Measurements from ENCODE around the gene RPL37. TPM values are rescaled to one million over a fixed set of nuclear protein-coding genes. Genes with fewer than 3 reads are reported as not detected.
"Not testable (repeated sequence)": the region's sequence is repeated elsewhere in the genome, so short reads cannot be mapped to it uniquely, and the experiment has no call there.

The RPL37 gene
- total RNA-seq: 1,000 to 10,000 TPM; 2,148 to 2,239 TPM

DNA sequence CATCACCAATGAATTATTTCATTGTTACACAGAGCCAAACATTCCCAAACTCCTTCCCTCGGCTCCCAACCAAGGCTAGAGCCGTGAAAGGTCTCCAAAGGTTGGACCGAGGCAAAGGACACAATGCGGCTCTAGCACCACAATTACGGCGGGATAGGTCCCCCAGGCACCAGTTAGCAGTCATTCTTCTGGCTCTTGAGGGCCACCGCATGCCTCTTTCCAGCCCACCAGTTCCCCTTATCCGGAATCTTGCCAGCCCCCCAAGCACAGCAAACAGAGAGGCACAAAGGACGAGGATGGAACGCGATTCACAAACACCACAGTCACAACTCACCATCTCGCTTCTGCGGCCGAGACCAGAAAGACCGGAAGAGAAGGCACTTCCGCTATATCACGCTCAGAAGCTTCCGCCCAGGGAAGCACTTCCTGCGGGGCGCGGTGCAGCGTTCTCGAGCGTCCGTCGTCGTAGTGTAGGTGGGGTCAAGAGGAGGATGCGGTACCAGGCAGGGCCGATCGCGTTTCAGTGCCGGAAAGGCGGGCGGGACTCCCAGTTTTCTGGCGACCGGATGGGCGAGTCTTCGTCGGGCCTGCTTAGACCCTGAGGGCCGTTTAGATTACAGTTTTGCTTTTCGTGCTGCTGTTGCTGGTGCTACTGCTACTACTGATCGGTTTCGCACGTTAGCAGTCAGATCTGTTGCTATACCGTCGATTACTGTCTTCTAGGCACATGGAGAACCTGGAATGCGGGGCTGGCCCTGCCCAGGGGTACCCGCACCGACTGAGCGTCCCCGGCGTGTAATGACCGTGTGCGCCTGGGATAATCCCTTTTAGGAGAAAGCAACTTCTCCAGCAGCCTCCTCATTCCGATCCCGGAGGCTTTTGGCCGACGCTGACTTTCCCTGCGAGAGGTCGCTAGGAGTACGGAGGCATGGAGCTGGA is at the start of gene RPL37:
Gene RPL37 (minus strand): TSS at position 374 of the 939 bp plus-strand sequence. CDS start 37 bp downstream, at position 337.
- CTCF ChIA-PET: no interaction called here
- DNase-seq: peak; percentile 96
- no peaks in the 10 kb centered on the region for H3K27me3 Mint-ChIP-seq (ENCODE audit: low read depth)
- peaks cover 48% of the 10 kb centered on the region for H3K36me3 Mint-ChIP-seq (ENCODE audit: low read depth)
- H3K4me3 Mint-ChIP-seq: peak within 1 kb of the TSS; percentile 100
- H3K4me1 Mint-ChIP-seq (ENCODE audit: low read depth): peaks cover 48% of the 10 kb centered on the region
- H3K9me3 Mint-ChIP-seq: no peaks in the 10 kb centered on the region
- intact Hi-C loops (cut with micrococcal nuclease): loop anchor here (1.0 to 10.0 kb wide), 12 partner anchors 37 to 1633 kb away; partner anchors contain the start of genes OXCT1, PRKAA1, PTGER4 and RIMOC1
- peak within 1 kb of the TSS; percentile 100 for H3K27ac Mint-ChIP-seq

DNA sequence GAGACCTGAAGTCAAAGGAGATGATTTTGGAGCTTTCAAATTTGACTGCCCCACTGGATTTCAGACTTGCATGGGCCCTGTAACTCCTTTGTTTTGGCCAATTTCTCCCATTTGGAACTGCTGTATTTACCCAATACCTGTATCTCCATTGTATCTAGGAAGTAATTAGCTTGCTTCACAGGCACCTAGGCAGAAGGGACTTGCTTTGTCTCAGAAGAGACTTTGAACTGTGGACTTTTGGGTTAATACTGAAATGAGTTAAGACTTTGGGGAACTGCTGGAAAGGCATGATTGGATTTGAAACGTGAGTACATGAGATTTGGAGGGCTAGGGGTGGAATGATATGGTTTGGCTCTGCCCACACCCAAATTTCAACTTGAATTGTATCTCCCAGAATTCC is 48.0 kb upstream of the RPL37 start:
- intact Hi-C loops (cut with micrococcal nuclease); H3K27ac Mint-ChIP-seq: not testable (repeated sequence)
- CTCF ChIA-PET: interaction anchor here (1.2 kb wide), 1 partner anchor 923 kb away, joined by 3 read pairs; no protein-coding TSS in a partner anchor

DNA sequence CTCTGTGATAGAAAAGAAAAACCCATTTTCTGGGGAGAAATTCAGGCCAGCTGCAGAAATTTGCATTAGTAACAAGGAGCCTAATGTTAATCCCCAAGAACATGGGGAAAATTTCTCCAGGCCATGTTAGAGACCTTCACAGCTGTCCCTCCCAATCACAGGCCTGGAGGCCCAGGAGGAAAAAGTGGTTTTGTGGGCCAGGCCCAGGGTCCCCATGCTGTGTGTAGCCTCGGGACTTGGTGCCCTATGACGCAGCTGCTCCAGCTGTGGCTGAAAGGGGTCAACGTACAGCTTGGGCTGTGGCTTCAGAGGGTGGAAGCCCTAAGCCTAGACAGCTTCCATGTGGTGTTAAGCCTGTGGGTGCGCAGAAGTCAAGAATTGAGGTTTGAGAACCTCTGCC is 47.3 kb upstream of the RPL37 start:
- CTCF ChIA-PET: no interaction called here
- intact Hi-C loops (cut with micrococcal nuclease): no loop called here
- H3K4me3 Mint-ChIP-seq: no peak overlapping the region
- H3K9me3 Mint-ChIP-seq: peaks cover 6% of the 10 kb centered on the region
- H3K27me3 Mint-ChIP-seq (ENCODE audit: low read depth): peaks cover 2% of the 10 kb centered on the region
- no peak for DNase-seq
- no peak overlapping the region for H3K27ac Mint-ChIP-seq
- H3K4me1 Mint-ChIP-seq (ENCODE audit: low read depth): peaks cover 4% of the 10 kb centered on the region
- H3K36me3 Mint-ChIP-seq (ENCODE audit: low read depth): no peaks in the 10 kb centered on the region

More for the DNA sequence above, 48.0 kb upstream of the RPL37 start:
- H3K9me3 Mint-ChIP-seq; H3K4me1 Mint-ChIP-seq (ENCODE audit: low read depth); H3K36me3 Mint-ChIP-seq (ENCODE audit: low read depth); H3K27me3 Mint-ChIP-seq (ENCODE audit: low read depth); DNase-seq; H3K4me3 Mint-ChIP-seq: not testable (repeated sequence)

- Mint-ChIP-seq H3K9me3 (peaks cover 11% of the 10 kb centered on the region), H3K4me1 (ENCODE audit: low read depth) (peaks cover 4% of the 10 kb centered on the region), H3K27me3 (ENCODE audit: low read depth) (no peaks in the 10 kb centered on the region), H3K4me3 (no peak overlapping the region), H3K36me3 (ENCODE audit: low read depth) (no peaks in the 10 kb centered on the region), H3K27ac (no peak overlapping the region)
- intact Hi-C loops (cut with micrococcal nuclease): loop anchor here (1.0 to 10.0 kb wide), 11 partner anchors 37 to 1300 kb away; partner anchors contain the start of genes CARD6, PRKAA1 and TTC33
- CTCF ChIA-PET: interaction anchor here (0.9 to 2.0 kb wide), 4 partner anchors 37 to 1165 kb away, joined by 3 to 9 read pairs (median 3); no protein-coding TSS in a partner anchor
- DNase-seq: no peak
These were observed 44.3 kb upstream of the RPL37 start for GRCh38 chr5:40879163-40879942.

GRCh38 chr5:40877371-40877988 is 42.5 kb upstream of the RPL37 start:
- intact Hi-C loops (cut with micrococcal nuclease): loop anchor here (5.0 to 10.0 kb wide), 6 partner anchors 35 to 710 kb away; partner anchors contain the start of gene CARD6
- Mint-ChIP-seq H3K27me3 (ENCODE audit: low read depth) (no peaks in the 10 kb centered on the region), H3K27ac (no peak overlapping the region), H3K4me1 (ENCODE audit: low read depth) (peaks cover 4% of the 10 kb centered on the region), H3K4me3 (no peak overlapping the region), H3K9me3 (peaks cover 11% of the 10 kb centered on the region), H3K36me3 (ENCODE audit: low read depth) (no peaks in the 10 kb centered on the region)
- CTCF ChIA-PET: interaction anchor here (2.0 kb wide), 1 partner anchor 1163 kb away, joined by 9 read pairs; no protein-coding TSS in a partner anchor
- DNase-seq: peak; percentile 48

DNA sequence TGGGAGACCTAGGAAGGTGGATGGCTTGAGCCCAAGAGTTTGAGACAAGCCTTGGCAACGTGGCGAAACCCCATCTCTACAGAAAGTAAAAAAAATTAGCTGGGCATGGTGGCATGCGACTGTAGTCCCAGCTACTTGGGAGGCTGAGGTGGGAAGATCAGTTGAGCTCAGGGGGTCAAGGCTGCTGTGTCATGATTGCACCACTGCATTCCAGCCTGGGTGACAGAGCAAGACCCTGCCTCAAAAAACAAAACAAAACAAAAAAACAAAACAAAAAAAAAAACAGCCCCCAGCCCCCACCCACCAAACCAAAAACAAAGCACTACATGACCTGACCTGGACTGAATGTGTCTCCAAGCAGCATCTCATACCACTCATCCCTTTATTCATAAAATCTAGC is 40.9 kb upstream of the RPL37 start:
- CTCF ChIA-PET: interaction anchor here (0.7 kb wide), 1 partner anchor 990 kb away, joined by 3 read pairs; no protein-coding TSS in a partner anchor
- H3K27ac Mint-ChIP-seq: no peak overlapping the region
- peaks cover 4% of the 10 kb centered on the region for H3K4me1 Mint-ChIP-seq (ENCODE audit: low read depth)
- no peaks in the 10 kb centered on the region for H3K27me3 Mint-ChIP-seq (ENCODE audit: low read depth)
- DNase-seq: no peak
- no peak overlapping the region for H3K4me3 Mint-ChIP-seq
- H3K36me3 Mint-ChIP-seq (ENCODE audit: low read depth): no peaks in the 10 kb centered on the region
- peaks cover 9% of the 10 kb centered on the region for H3K9me3 Mint-ChIP-seq
- intact Hi-C loops (cut with micrococcal nuclease): loop anchor here (5.0 to 10.0 kb wide), 6 partner anchors 34 to 709 kb away; partner anchors contain the start of gene CARD6

DNA sequence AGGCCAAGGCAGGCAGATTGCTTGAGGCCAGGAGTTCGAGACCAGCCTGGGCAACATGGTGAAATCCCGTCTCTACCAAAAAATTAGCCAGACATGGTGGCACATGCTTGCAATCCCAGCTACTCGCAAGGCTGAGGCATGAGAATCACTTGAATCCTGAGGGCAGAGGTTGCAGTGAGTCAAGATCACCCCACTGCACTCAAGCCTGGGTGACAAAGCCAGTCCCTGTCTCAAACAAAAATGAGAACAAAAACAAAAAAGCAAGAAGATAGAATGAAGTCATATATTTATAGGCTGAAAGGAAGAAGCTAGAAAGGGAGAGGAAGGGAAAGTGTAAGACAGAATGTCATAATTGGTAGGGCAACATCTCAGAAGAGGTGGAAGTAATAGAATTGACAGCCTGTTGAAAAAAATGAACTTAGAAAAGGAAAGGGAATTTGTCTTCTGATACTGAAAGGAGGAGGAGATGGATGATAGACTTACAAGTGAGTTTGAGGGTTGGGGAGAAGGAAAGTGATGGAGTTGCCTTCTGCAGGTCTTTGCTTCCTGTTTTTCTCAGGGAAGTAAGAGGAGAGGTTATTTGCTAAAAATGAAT is 38.4 kb upstream of the RPL37 start:
- no peak for DNase-seq
- intact Hi-C loops (cut with micrococcal nuclease): loop anchor here (10.0 kb wide), 1 partner anchor 369 kb away; no protein-coding TSS in a partner anchor
- Mint-ChIP-seq H3K9me3 (peaks cover 9% of the 10 kb centered on the region), H3K36me3 (ENCODE audit: low read depth) (no peaks in the 10 kb centered on the region), H3K27me3 (ENCODE audit: low read depth) (no peaks in the 10 kb centered on the region), H3K4me1 (ENCODE audit: low read depth) (peaks cover 4% of the 10 kb centered on the region), H3K4me3 (no peak overlapping the region), H3K27ac (no peak overlapping the region)
- CTCF ChIA-PET: no interaction called here

DNA sequence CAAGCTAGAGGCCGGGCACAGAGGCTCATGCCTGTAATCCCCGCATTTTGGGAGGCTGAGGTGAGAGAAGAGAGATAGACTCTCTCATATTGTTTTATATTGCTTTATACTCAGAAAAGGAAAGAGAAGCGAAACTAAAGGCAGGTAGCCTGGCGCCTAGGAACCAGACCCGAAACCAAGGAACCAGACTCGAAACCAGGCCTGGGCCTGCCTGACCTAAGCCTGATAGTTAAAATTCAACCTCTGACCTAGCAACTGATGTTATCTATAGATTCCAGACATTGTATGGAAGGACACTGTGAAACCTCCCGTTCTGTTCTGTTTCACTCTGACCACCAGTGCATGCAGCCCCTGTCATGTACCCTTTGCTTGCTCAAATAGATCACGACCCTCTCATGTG is 37.2 kb upstream of the RPL37 start:
- H3K27me3 Mint-ChIP-seq (ENCODE audit: low read depth); H3K36me3 Mint-ChIP-seq (ENCODE audit: low read depth): not testable (repeated sequence)
- intact Hi-C loops (cut with micrococcal nuclease): loop anchor here (10.0 kb wide), 1 partner anchor 367 kb away; no protein-coding TSS in a partner anchor

GRCh38 chr5:40871177-40871576 is 36.2 kb upstream of the RPL37 start:
- no peaks in the 10 kb centered on the region for H3K4me1 Mint-ChIP-seq (ENCODE audit: low read depth)
- no peak overlapping the region for H3K4me3 Mint-ChIP-seq
- no peaks in the 10 kb centered on the region for H3K36me3 Mint-ChIP-seq (ENCODE audit: low read depth)
- H3K27me3 Mint-ChIP-seq (ENCODE audit: low read depth): peaks cover 2% of the 10 kb centered on the region
- intact Hi-C loops (cut with micrococcal nuclease): loop anchor here (10.0 kb wide), 1 partner anchor 366 kb away; no protein-coding TSS in a partner anchor
- no peaks in the 10 kb centered on the region for H3K9me3 Mint-ChIP-seq
- no peak overlapping the region for H3K27ac Mint-ChIP-seq
- DNase-seq: no peak
- CTCF ChIA-PET: interaction anchor here (0.6 to 1.1 kb wide), 3 partner anchors 9 to 102 kb away, joined by 3 read pairs; no protein-coding TSS in a partner anchor

More for the DNA sequence above, 37.2 kb upstream of the RPL37 start:
- H3K4me3 Mint-ChIP-seq; H3K4me1 Mint-ChIP-seq (ENCODE audit: low read depth); DNase-seq; H3K27ac Mint-ChIP-seq; CTCF ChIA-PET; H3K9me3 Mint-ChIP-seq: not testable (repeated sequence)

DNA sequence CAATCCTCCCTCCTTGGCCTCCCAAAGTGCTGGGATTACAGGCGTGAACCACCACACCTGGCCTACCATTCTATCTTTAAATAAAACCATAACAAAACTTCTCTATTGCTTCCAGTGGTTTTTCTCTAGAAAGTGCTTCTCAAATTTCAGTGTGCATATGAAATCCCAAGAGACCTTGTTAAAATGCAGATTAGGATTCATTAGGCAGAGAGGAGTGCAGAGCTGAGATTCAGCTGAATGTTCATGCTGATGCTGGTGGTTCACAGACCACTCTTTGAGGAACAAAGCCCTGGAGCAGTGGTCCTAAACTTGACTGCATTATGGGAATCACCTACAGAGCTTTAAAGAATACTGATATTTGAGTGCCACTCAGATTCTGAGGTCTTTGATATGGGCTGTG is 34.4 kb upstream of the RPL37 start:
- H3K4me1 Mint-ChIP-seq (ENCODE audit: low read depth): no peaks in the 10 kb centered on the region
- H3K36me3 Mint-ChIP-seq (ENCODE audit: low read depth): no peaks in the 10 kb centered on the region
- H3K9me3 Mint-ChIP-seq: peaks cover 7% of the 10 kb centered on the region
- no peak for DNase-seq
- no peak overlapping the region for H3K27ac Mint-ChIP-seq
- CTCF ChIA-PET: no interaction called here
- intact Hi-C loops (cut with micrococcal nuclease): no loop called here
- H3K4me3 Mint-ChIP-seq: no peak overlapping the region
- H3K27me3 Mint-ChIP-seq (ENCODE audit: low read depth): peaks cover 2% of the 10 kb centered on the region

DNA sequence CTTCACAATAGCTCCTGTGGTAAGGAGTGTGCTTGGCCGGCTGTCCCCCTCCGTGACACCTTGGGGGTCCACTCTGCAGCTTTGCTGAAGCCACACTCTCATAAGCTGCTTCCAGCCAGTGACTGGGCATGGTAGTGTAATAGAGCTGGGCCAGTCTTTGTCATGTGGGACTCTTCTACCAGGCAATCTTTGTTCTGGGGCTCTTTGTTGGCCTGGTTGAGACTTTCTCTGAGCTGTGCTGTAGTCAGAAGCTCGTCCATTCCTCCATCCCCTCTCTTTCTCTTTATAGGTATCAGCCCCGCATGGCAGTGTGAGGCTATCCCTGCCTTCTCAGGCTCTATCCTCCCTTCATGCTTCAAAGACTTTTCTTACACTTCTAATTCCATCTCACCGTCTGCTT is 31.8 kb upstream of the RPL37 start:
- Mint-ChIP-seq H3K4me1 (ENCODE audit: low read depth) (no peaks in the 10 kb centered on the region), H3K27me3 (ENCODE audit: low read depth) (peaks cover 2% of the 10 kb centered on the region), H3K9me3 (peaks cover 7% of the 10 kb centered on the region), H3K27ac (no peak overlapping the region), H3K4me3 (no peak overlapping the region), H3K36me3 (ENCODE audit: low read depth) (no peaks in the 10 kb centered on the region)
- CTCF ChIA-PET: no interaction called here
- DNase-seq: no peak
- intact Hi-C loops (cut with micrococcal nuclease): no loop called here

Data from activated naive CD4-positive, alpha-beta T cell treated with anti-CD3 and anti-CD28 coated beads for 36 hours (primary cell).